ENCODE data around the gene HNRNPA0. TPM values are rescaled to one million over a fixed set of nuclear protein-coding genes. Genes with fewer than 3 reads are reported as not detected.

The HNRNPA0 gene
- total and polyA plus RNA-seq, 2 of the 4 experiments (the other 2 are of a cell fraction) = 5.2 to 12.2 TPM

DNA sequence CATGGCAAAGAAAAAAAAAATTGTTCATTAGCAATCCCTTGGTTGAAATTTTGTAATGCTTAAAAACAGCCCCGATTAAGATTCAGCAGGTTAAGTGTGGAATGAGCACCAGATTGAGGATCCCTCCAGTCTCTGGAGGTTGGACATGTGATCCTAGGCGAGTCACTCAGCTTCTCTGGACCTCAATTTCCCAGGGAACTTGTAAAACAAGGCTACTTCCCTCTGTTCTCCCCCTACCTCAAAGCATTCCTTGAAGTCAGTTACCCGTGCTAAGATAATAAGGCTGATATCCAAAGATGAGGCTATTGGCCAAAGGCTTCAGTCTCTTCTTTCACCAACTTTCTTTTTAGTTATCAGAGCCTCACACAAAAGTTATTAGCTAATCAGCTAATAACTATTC lies 21.2 kb downstream of the HNRNPA0 start:
- Histone ChIP-seq H2AK9ac (replicated peaks; ENCODE audit: low read depth, low read length, poor library complexity) (no peak overlapping the region), H3K36me3 (ENCODE audit: control insufficient read depth, insufficient read depth, low read length) (no peaks in the 10 kb centered on the region), H4K91ac (ENCODE audit: insufficient read depth, low read depth, low read length) (no peak overlapping the region), H3K4ac (ENCODE audit: low read depth, low read length) (no peak overlapping the region), H3K23ac (ENCODE audit: low read depth, low read length) (no peak overlapping the region), H3K9me3 (ENCODE audit: control insufficient read depth, insufficient read depth, low read length) (no peaks in the 10 kb centered on the region), H3K79me1 (ENCODE audit: low read depth in 1 of 2, low read length in 2 of 2) (no peaks in the 10 kb centered on the region; a peak in 1 of 4 replicates), H3K4me2 (ENCODE audit: low read depth, low read length) (no peak overlapping the region), H3K56ac (ENCODE audit: extremely low read depth, insufficient read depth, low read length) (no peak overlapping the region), H4K5ac (ENCODE audit: low read depth, low read length) (no peak overlapping the region), H3K9ac (ENCODE audit: low read depth, low read length) (no peak overlapping the region), H3K9me1 (ENCODE audit: insufficient read depth, low read length) (no peaks in the 10 kb centered on the region; the same call in 1 of the 2 replicates), H3K27me3 (ENCODE audit: control insufficient read depth, insufficient read depth, low read length) (no peaks in the 10 kb centered on the region), H4K20me1 (ENCODE audit: insufficient read depth, low read length) (no peaks in the 10 kb centered on the region), H4K8ac (ENCODE audit: low read depth in 2 of 2, low read length in 2 of 2) (no peak overlapping the region), H2BK5ac (ENCODE audit: low read depth, low read length, poor library complexity, severe bottlenecking) (no peak overlapping the region), H3K14ac (replicated peaks; ENCODE audit: low read depth, low read length) (no peak overlapping the region), H2AK5ac (ENCODE audit: low read depth, low read length) (no peak overlapping the region), H3K18ac (ENCODE audit: low read depth, low read length) (no peak overlapping the region), H3K27ac (ENCODE audit: insufficient read depth, low read length) (no peak overlapping the region), H2BK120ac (ENCODE audit: low read depth, low read length) (no peak overlapping the region), H3K4me1 (ENCODE audit: control insufficient read depth, insufficient read depth, low read length) (no peaks in the 10 kb centered on the region; the same call in none of the 2 replicates), H2BK15ac (ENCODE audit: low read depth, low read length) (no peak overlapping the region), H3K4me3 (ENCODE audit: insufficient read depth, low read depth, low read length) (no peak overlapping the region), H2BK20ac (ENCODE audit: low read depth, low read length) (no peak overlapping the region), H2AFZ (replicated peaks; ENCODE audit: low read length, poor library complexity) (no peak overlapping the region)
- in situ Hi-C loops (cut with MboI; ENCODE audit: low sequenced_read_pairs) (loop anchor here (25.0 kb wide), 1 partner anchor 421 kb away; no protein-coding TSS in a partner anchor), dilution Hi-C loops (cut with HindIII; ENCODE audit: low sequenced_read_pairs, unreplicated experiment) (no loop called here), intact Hi-C loops (cut with micrococcal nuclease) (no loop called here)
- TF ChIP-seq RCOR1 (IDR thresholded peaks at IDR 0.05; ENCODE audit: insufficient replicate concordance, low read length) (no peak), BHLHE40 (IDR thresholded peaks at IDR 0.05; ENCODE audit: low read depth, low read length) (no peak), NFE2L2 (IDR thresholded peaks at IDR 0.05; ENCODE audit: low read depth, low read length) (no peak), MXI1 (IDR thresholded peaks at IDR 0.05; ENCODE audit: borderline replicate concordance, low read depth, low read length) (no peak), MAFK (IDR thresholded peaks at IDR 0.05; ENCODE audit: low read depth, low read length) (no peak), FOS (IDR thresholded peaks at IDR 0.05; ENCODE audit: low read depth, low read length) (no peak), CHD1 (IDR thresholded peaks at IDR 0.05; ENCODE audit: low read depth, low read length) (no peak), RFX5 (IDR thresholded peaks at IDR 0.05; ENCODE audit: low read depth, low read length) (no peak), SMC3 (IDR thresholded peaks at IDR 0.05; ENCODE audit: low read depth, low read length) (no peak), POLR2A (IDR thresholded peaks at IDR 0.05; ENCODE audit: low read depth, low read length) (no peak), CEBPB (IDR thresholded peaks at IDR 0.05; ENCODE audit: low read depth, low read length) (no peak), RAD21 (IDR thresholded peaks at IDR 0.05; ENCODE audit: low read length) (no peak), MAZ (IDR thresholded peaks at IDR 0.05; ENCODE audit: borderline replicate concordance, low read depth, low read length) (no peak)
- TF ChIP-seq, protein P1, sequence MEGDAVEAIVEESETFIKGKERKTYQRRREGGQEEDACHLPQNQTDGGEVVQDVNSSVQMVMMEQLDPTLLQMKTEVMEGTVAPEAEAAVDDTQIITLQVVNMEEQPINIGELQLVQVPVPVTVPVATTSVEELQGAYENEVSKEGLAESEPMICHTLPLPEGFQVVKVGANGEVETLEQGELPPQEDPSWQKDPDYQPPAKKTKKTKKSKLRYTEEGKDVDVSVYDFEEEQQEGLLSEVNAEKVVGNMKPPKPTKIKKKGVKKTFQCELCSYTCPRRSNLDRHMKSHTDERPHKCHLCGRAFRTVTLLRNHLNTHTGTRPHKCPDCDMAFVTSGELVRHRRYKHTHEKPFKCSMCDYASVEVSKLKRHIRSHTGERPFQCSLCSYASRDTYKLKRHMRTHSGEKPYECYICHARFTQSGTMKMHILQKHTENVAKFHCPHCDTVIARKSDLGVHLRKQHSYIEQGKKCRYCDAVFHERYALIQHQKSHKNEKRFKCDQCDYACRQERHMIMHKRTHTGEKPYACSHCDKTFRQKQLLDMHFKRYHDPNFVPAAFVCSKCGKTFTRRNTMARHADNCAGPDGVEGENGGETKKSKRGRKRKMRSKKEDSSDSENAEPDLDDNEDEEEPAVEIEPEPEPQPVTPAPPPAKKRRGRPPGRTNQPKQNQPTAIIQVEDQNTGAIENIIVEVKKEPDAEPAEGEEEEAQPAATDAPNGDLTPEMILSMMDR (conservative IDR thresholded peaks at IDR 0.05; ENCODE audit: low read depth, low read length) = no peak
- TF ChIP-seq, protein P2, sequence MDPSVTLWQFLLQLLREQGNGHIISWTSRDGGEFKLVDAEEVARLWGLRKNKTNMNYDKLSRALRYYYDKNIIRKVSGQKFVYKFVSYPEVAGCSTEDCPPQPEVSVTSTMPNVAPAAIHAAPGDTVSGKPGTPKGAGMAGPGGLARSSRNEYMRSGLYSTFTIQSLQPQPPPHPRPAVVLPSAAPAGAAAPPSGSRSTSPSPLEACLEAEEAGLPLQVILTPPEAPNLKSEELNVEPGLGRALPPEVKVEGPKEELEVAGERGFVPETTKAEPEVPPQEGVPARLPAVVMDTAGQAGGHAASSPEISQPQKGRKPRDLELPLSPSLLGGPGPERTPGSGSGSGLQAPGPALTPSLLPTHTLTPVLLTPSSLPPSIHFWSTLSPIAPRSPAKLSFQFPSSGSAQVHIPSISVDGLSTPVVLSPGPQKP (IDR thresholded peaks at IDR 0.05; ENCODE audit: borderline replicate concordance, low read depth, low read length) = no peak
- TF ChIP-seq, protein P3, sequence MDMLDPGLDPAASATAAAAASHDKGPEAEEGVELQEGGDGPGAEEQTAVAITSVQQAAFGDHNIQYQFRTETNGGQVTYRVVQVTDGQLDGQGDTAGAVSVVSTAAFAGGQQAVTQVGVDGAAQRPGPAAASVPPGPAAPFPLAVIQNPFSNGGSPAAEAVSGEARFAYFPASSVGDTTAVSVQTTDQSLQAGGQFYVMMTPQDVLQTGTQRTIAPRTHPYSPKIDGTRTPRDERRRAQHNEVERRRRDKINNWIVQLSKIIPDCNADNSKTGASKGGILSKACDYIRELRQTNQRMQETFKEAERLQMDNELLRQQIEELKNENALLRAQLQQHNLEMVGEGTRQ (IDR thresholded peaks at IDR 0.05; ENCODE audit: low read depth, low read length) = no peak
- peak; percentile 18 for DNase-seq
- ChIA-PET POLR2A (ENCODE audit: unreplicated experiment) (no interaction called here), CTCF (interaction anchor here (0.6 kb wide), 1 partner anchor 293 kb away, joined by 3 read pairs; no protein-coding TSS in a partner anchor)
- no TSS peak for BruUV-seq (replicated peaks)
- 60% methylated on average over 1 of the region's 3 CpGs; no CpG with 5 or more reads in 1 of the 2 experiments for WGBS, 2 experiments (ENCODE audit: extremely low coverage in 2 of 2, insufficient read length in 1 of 2)
- ATAC-seq (ENCODE audit: low read depth) = no peak

All from IMR-90 (cell line).